Cardiac fibroblast (primary cell): ENCODE measurements around the gene ZNF780A.
"Not testable (repeated sequence)": the region's sequence is repeated elsewhere in the genome, so short reads cannot be mapped to it uniquely, and the experiment has no call there.

Experiments used
- DNase-seq, 2 donors: peaks; one replicate each; pipeline versions ENCODE4 v3.0.0 to v3.0.0-alpha.2; 2010; ENCODE audit warnings: low read depth in 2 of 2
- H3K4me3 ChIP-seq, 2 donors: replicated peaks in 1 of 2; 1 replicate in 1 of 2; 2 replicates in 1 of 2; pipeline ENCODE4 v1.5.1; 2011; ENCODE audit warnings: low read depth in 2 of 2, low read length in 2 of 2, mild to moderate bottlenecking in 2 of 2, moderate library complexity in 1 of 2
- TF ChIP-seq, protein P1 (sequence below): IDR thresholded peaks from one replicate; pipeline ENCODE4 v1.5.1; 2011; ENCODE audit warnings: low read depth, mild to moderate bottlenecking, low read length, inconsistent platforms

ZNF780A gene

DNA sequence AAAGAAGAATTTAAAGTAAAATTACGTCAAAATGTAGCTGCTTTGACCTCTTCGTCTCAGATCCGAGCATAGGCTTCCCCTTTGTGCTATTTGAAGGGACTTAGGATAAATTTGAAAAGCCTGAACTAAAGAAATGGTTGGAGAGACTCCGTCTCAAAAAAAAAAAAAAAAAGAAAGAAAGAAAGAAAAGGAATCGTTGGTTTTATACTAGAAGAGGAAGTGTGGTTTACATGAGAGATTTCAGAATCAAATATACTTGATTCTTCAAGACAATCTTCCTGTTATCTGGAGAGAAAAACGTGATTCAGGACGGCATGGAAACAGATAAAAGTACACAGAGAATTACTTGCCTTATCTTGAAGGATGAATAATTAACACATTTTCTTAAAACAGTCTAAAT, 34.2 kb downstream of the ZNF780A start:
- DNase-seq: peak in 1 of 2 donors; percentile 2
- peak overlapping the region; percentile 76 to 83 for H3K4me3 ChIP-seq
- TF ChIP-seq, protein P1, sequence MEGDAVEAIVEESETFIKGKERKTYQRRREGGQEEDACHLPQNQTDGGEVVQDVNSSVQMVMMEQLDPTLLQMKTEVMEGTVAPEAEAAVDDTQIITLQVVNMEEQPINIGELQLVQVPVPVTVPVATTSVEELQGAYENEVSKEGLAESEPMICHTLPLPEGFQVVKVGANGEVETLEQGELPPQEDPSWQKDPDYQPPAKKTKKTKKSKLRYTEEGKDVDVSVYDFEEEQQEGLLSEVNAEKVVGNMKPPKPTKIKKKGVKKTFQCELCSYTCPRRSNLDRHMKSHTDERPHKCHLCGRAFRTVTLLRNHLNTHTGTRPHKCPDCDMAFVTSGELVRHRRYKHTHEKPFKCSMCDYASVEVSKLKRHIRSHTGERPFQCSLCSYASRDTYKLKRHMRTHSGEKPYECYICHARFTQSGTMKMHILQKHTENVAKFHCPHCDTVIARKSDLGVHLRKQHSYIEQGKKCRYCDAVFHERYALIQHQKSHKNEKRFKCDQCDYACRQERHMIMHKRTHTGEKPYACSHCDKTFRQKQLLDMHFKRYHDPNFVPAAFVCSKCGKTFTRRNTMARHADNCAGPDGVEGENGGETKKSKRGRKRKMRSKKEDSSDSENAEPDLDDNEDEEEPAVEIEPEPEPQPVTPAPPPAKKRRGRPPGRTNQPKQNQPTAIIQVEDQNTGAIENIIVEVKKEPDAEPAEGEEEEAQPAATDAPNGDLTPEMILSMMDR: no peak

DNA sequence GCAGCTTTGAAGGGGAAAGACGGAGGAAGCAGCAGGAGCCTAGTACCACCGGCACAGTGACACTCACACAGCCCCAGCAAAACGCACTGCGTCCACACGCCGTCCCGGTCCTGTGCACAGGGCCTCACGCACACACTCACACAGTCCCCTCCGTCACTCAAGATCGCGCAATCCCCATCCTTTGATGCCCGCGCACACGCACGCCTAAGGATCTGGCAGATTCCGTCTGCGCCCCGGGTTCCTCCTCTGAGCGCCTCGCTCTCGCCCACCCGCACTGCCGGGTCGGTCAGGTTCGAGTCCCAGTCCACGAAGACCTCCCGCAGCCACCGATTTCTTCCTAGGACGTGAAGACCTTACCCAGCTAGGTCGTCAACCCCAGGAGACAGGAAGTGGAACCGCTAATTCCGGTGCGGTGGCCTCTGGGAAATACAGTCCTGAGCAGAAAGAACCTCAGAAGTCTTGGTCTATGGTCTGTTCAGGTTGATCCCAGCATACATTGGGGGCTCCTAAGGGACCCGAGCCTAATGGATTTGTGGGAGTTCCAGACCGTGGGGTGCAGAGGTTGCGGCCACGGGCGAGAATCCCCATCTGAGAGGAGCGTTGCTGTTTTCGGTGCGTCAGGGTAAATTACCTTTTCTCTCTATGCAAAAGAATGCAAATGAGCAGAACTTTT, 34.8 kb downstream of the ZNF780A start, which contains the start of gene ZNF780B:
TSS of gene ZNF780B (minus strand) at position 400 of the 673 bp plus-strand sequence. CDS start 5,899 bp downstream, outside the sequence.
- peak; percentile 63 for DNase-seq
- peak within 1 kb of the TSS; percentile 76 to 83 for H3K4me3 ChIP-seq
- TF ChIP-seq, protein P1: no peak

DNA sequence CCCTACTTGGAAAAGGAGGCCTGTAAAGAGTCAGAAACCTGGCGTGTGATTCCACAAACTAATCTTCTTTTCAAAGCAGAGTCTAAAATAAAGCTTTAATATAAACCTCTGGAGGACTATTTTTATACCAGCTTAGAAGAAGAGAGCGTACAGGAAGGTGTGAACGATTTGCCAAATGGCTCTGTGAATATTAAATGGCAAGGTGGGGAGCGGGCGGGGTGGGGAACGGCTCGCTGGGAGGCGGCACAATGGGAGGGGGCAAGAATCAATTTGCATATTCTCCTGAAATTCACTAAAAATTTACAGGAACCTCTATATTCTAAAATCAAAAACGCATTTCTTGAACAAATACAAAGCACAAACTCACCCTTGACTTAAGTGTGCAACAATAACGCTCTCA, 35.7 kb downstream of the ZNF780A start:
- DNase-seq: no peak
- peak overlapping the region; percentile 76 to 83 for H3K4me3 ChIP-seq
- TF ChIP-seq, protein P1: no peak

DNA sequence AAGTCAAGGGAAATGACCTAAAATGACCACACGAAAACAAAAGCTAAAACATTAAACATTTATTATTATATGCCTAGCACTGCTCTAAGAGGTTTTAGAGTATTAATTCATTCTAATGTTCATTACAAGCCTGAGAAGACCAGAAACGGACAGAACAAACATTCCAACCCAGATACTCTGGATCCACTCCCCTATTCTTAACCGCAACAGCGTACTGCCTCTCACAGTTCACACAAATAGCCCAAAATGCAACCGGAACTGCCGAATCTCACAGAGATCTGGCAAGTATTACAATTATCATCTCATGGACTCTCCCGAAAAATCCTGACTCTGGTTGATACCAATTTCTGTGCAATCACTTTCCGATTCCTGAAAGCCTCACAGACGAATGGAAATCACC, 36.1 kb downstream of the ZNF780A start:
- H3K4me3 ChIP-seq: no peak overlapping the region

DNA sequence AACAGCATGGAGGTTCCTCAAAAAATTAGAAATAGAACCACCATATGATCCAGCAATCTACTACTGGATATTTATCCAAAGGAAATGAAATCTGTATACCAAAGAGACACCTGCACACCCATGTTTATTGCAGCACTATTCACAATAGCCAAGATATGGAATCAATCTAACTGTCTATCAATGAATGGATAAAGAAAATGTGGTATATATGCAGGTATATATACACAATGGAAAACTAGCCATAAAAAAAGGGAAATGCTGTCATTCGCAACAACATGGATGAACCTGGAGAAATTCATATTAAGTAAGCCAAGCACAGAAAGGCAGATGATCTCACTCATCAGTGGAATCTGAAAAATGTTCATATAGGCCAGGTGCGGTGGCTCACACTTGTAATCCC, 37.3 kb downstream of the ZNF780A start:
- H3K4me3 ChIP-seq: no peak overlapping the region
- DNase-seq: no peak
- TF ChIP-seq, protein P1: no peak

More for the DNA sequence above, 36.1 kb downstream of the ZNF780A start:
- DNase-seq: no peak
- TF ChIP-seq, protein P1: no peak

DNA sequence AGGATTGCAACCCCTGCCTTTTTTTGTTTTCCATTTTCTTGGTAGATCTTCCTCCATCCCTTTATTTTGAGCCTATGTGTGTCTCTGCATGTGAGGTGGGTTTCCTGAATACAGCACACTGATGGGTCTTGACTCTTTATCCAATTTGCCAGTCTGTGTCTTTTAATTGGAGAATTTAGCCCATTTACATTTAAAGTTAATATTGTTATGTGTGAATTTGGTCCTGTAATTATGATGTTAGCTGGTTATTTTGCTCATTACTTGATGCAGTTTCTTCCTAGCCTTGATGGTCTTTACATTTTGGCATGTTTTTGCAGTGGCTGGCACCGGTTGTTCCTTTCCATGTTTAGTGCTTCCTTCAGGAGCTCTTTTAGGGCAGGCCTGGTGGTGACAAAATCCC, 49.0 kb downstream of the ZNF780A start:
- not testable (repeated sequence) for H3K4me3 ChIP-seq, DNase-seq

DNA sequence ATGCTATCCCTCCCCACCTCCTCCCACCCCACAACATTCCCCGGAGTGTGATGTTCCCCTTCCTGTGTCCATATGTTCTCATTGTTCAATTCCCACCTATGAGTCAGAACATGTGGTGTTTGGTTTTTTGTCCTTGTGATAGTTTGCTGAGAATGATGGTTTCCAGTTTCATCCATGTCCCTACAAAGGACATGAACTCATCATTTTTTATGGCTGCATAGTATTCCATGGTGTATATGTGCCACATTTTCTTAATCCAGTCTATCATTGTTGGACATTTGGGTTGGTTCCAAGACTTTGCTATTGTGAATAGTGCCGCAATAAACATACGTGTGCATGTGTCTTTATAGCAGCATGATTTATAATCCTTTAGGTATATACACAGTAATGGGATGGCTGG, 52.7 kb downstream of the ZNF780A start:
- not testable (repeated sequence) for H3K4me3 ChIP-seq, DNase-seq

DNA sequence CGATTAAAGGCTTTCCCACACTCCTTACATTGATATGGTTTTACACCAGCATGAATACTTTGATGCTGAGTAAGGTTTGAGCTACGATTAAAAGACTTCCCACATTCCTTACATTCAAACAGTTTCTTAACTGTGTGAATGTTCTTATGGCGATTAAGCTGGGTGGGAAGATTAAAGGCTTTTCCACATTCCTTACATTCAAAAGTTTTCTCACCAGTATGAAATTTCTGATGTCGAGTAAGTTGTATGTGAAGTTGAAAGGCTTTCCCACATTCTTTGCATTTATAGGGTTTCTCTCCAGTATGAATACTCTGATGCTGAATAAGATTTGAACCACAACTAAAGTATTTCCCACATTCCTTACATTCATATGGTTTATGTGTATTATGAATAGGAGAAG, 54.7 kb downstream of the ZNF780A start:
- DNase-seq: peak in 1 of 2 donors; percentile 19
- no peak overlapping the region for H3K4me3 ChIP-seq
- TF ChIP-seq, protein P1: no peak
